ENCODE data around the gene ELK1. TPM values are rescaled to one million over a fixed set of nuclear protein-coding genes. Genes with fewer than 3 reads are reported as not detected.

Gene ELK1
- total and polyA plus RNA-seq, 2 donors from 2014 or later, result 10.5 to 26.9 TPM

DNA sequence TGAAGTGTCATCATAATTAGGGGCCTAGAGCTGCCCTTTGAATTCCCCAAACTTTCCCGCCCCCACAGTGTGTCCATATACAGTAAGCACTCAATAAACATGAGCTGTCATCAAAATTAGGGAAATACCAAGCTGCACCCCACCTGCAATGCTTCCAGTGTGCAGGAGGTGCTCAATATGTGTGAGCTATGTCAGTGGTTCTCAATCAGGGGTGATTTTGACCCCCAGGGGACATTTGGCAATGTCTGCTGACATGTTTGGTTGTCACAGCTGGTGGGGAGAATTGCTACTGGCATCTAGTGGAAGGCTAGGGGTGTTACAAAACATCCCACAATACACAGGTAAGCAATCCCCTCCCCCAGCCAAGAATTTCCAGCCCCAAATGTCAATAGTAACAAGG, 21.4 kb downstream of the ELK1 start:
- TF ChIP-seq, protein P1, sequence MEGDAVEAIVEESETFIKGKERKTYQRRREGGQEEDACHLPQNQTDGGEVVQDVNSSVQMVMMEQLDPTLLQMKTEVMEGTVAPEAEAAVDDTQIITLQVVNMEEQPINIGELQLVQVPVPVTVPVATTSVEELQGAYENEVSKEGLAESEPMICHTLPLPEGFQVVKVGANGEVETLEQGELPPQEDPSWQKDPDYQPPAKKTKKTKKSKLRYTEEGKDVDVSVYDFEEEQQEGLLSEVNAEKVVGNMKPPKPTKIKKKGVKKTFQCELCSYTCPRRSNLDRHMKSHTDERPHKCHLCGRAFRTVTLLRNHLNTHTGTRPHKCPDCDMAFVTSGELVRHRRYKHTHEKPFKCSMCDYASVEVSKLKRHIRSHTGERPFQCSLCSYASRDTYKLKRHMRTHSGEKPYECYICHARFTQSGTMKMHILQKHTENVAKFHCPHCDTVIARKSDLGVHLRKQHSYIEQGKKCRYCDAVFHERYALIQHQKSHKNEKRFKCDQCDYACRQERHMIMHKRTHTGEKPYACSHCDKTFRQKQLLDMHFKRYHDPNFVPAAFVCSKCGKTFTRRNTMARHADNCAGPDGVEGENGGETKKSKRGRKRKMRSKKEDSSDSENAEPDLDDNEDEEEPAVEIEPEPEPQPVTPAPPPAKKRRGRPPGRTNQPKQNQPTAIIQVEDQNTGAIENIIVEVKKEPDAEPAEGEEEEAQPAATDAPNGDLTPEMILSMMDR (IDR thresholded peaks at IDR 0.05; ENCODE audit: borderline replicate concordance, extremely low read depth, insufficient read depth), result no peak
- intact Hi-C loops (cut with DNase I), result no loop called here
- Histone ChIP-seq H3K36me3 (ENCODE audit: control insufficient read depth in 2 of 3, insufficient read depth in 3 of 3, low read length in 3 of 3) (no peaks in the 10 kb centered on the region), H3K4me3 (ENCODE audit: low read length in 3 of 3) (no peak overlapping the region), H3K4me1 (ENCODE audit: control insufficient read depth in 2 of 3, insufficient read depth in 2 of 3, low read depth in 1 of 3, low read length in 3 of 3) (no peaks in the 10 kb centered on the region), H3K9ac (ENCODE audit: low read length in 3 of 3) (no peak overlapping the region), H3K9me3 (ENCODE audit: control insufficient read depth in 2 of 3, insufficient read depth in 1 of 3, low read length in 3 of 3) (no peaks in the 10 kb centered on the region), H3K27ac (ENCODE audit: low read depth in 2 of 2, low read length in 2 of 2) (no peak overlapping the region), H3K27me3 (ENCODE audit: control insufficient read depth, insufficient read depth, low read length) (no peaks in the 10 kb centered on the region)
- no peak for FAIRE-seq
- peak in 1 of 5 donors; percentile 29 for DNase-seq

DNA sequence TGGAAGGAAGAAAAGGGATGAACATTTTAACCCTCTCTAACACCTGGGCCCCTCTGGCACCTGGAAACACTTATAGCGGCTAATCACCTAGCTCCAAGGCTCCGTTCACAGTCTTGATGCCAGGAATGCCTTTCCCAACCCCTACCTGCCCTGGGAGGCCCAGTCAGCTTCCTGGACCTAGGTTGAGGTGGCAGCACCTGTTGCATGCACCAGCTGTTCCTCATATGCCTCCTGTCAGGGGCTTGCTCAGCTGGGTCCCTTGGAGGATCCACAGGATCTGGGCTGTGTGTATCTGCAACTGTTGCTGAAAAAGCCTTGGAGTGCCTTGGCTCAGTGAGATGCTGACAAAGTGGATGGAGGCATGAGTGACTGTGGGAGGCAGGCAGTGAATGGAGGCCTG, 25.0 kb downstream of the ELK1 start:
- Histone ChIP-seq H3K9ac (ENCODE audit: low read length in 3 of 3) (no peak overlapping the region), H3K27me3 (ENCODE audit: control insufficient read depth, insufficient read depth, low read length) (no peaks in the 10 kb centered on the region), H3K4me1 (ENCODE audit: control insufficient read depth in 2 of 3, insufficient read depth in 2 of 3, low read depth in 1 of 3, low read length in 3 of 3) (no peaks in the 10 kb centered on the region), H3K9me3 (ENCODE audit: control insufficient read depth in 2 of 3, insufficient read depth in 1 of 3, low read length in 3 of 3) (no peaks in the 10 kb centered on the region), H3K4me3 (ENCODE audit: low read length in 3 of 3) (no peak overlapping the region), H3K36me3 (ENCODE audit: control insufficient read depth in 2 of 3, insufficient read depth in 3 of 3, low read length in 3 of 3) (no peaks in the 10 kb centered on the region), H3K27ac (ENCODE audit: low read depth in 2 of 2, low read length in 2 of 2) (no peak overlapping the region)
- TF ChIP-seq, protein P1 (IDR thresholded peaks at IDR 0.05; ENCODE audit: borderline replicate concordance, extremely low read depth, insufficient read depth), result no peak
- intact Hi-C loops (cut with DNase I), result no loop called here
- FAIRE-seq, result no peak
- no peak for DNase-seq

- Histone ChIP-seq H3K9me3 (ENCODE audit: control insufficient read depth in 2 of 3, insufficient read depth in 1 of 3, low read length in 3 of 3) (no peaks in the 10 kb centered on the region), H3K9ac (ENCODE audit: low read length in 3 of 3) (no peak overlapping the region), H3K36me3 (ENCODE audit: control insufficient read depth in 2 of 3, insufficient read depth in 3 of 3, low read length in 3 of 3) (no peaks in the 10 kb centered on the region), H3K4me1 (ENCODE audit: control insufficient read depth in 2 of 3, insufficient read depth in 2 of 3, low read depth in 1 of 3, low read length in 3 of 3) (no peaks in the 10 kb centered on the region), H3K27ac (ENCODE audit: low read depth in 2 of 2, low read length in 2 of 2) (no peak overlapping the region), H3K4me3 (ENCODE audit: low read length in 3 of 3) (peak overlapping the region in 1 of 3 donors; percentile 37), H3K27me3 (ENCODE audit: control insufficient read depth, insufficient read depth, low read length) (no peaks in the 10 kb centered on the region)
- TF ChIP-seq, protein P1 (IDR thresholded peaks at IDR 0.05; ENCODE audit: borderline replicate concordance, extremely low read depth, insufficient read depth), result no peak
- intact Hi-C loops (cut with DNase I), result no loop called here
- DNase-seq, result peak; percentile 77 to 87 (median 81)
- no peak for FAIRE-seq
These were observed 26.8 kb downstream of the ELK1 start for GRCh38 chrX:47623540-47624027.

- no peak overlapping the region for H3K27ac ChIP-seq (ENCODE audit: low read depth in 2 of 2, low read length in 2 of 2)
- TF ChIP-seq, protein P1 (IDR thresholded peaks at IDR 0.05; ENCODE audit: borderline replicate concordance, extremely low read depth, insufficient read depth), result no peak
- H3K36me3 ChIP-seq (ENCODE audit: control insufficient read depth in 2 of 3, insufficient read depth in 3 of 3, low read length in 3 of 3), result no peaks in the 10 kb centered on the region
- no peak for FAIRE-seq
- no peak overlapping the region for H3K9ac ChIP-seq (ENCODE audit: low read length in 3 of 3)
- intact Hi-C loops (cut with DNase I), result no loop called here
- H3K9me3 ChIP-seq (ENCODE audit: control insufficient read depth in 2 of 3, insufficient read depth in 1 of 3, low read length in 3 of 3), result no peaks in the 10 kb centered on the region
- H3K27me3 ChIP-seq (ENCODE audit: control insufficient read depth, insufficient read depth, low read length), result no peaks in the 10 kb centered on the region
- no peak for DNase-seq
- no peak overlapping the region for H3K4me3 ChIP-seq (ENCODE audit: low read length in 3 of 3)
- no peaks in the 10 kb centered on the region for H3K4me1 ChIP-seq (ENCODE audit: control insufficient read depth in 2 of 3, insufficient read depth in 2 of 3, low read depth in 1 of 3, low read length in 3 of 3)
These were observed 28.5 kb downstream of the ELK1 start for GRCh38 chrX:47621851-47622250.

All from kidney (tissue), 14 donors.